Central memory CD4-positive, alpha-beta T cell (primary cell): ENCODE measurements around the gene C20orf96.
"Not testable (repeated sequence)": the region's sequence is repeated elsewhere in the genome, so short reads cannot be mapped to it uniquely, and the experiment has no call there.

Experiments used
- DNase-seq: peaks from one replicate; pipeline ENCODE4 v3.0.0; 2022

The C20orf96 gene

GRCh38 chr20:278607-279571 is 11.7 kb downstream of the C20orf96 start:
- no peak for DNase-seq

GRCh38 chr20:278181-278580 is 12.4 kb downstream of the C20orf96 start:
- DNase-seq, result no peak

GRCh38 chr20:277496-277781 is 13.1 kb downstream of the C20orf96 start:
- no peak for DNase-seq

GRCh38 chr20:276620-277495 is 13.7 kb downstream of the C20orf96 start:
- DNase-seq, result no peak

GRCh38 chr20:275791-276190 is 14.8 kb downstream of the C20orf96 start:
- no peak for DNase-seq

GRCh38 chr20:273884-274283 is 16.7 kb downstream of the C20orf96 start:
- DNase-seq, result no peak

GRCh38 chr20:272718-273117 is 17.8 kb downstream of the C20orf96 start:
- DNase-seq, result no peak

- no peak for DNase-seq
Observed at GRCh38 chr20:271528-271927, 19.0 kb downstream of the C20orf96 start.

- no peak for DNase-seq
Observed at GRCh38 chr20:271069-271468, 19.5 kb downstream of the C20orf96 start.

GRCh38 chr20:270517-270916 is 20.0 kb downstream of the C20orf96 start:
- DNase-seq, result no peak

GRCh38 chr20:266596-267562 is 23.7 kb downstream of the C20orf96 start:
- DNase-seq, result peak; percentile 77

- DNase-seq, result no peak
Observed at GRCh38 chr20:263701-264100, 26.8 kb downstream of the C20orf96 start.

- no peak for DNase-seq
Observed at GRCh38 chr20:259981-260380, 30.6 kb downstream of the C20orf96 start.

GRCh38 chr20:258963-259362 is 31.6 kb downstream of the C20orf96 start:
- no peak for DNase-seq

- no peak for DNase-seq
Observed at GRCh38 chr20:258269-258858, 32.2 kb downstream of the C20orf96 start.

- no peak for DNase-seq
Observed at GRCh38 chr20:257419-257818, 33.1 kb downstream of the C20orf96 start, which contains the start of gene DEFB132. Gene DEFB132 (plus strand): TSS chr20:257724. CDS start chr20:257779, 55 bp downstream.

- DNase-seq, result not testable (repeated sequence)
Observed at GRCh38 chr20:253447-253846, 37.1 kb downstream of the C20orf96 start.

- no peak for DNase-seq
Observed at GRCh38 chr20:252801-253200, 37.7 kb downstream of the C20orf96 start.

GRCh38 chr20:251354-251753 is 39.2 kb downstream of the C20orf96 start:
- DNase-seq, result no peak

- DNase-seq, result no peak
Observed at GRCh38 chr20:242905-243304, 47.6 kb downstream of the C20orf96 start.

GRCh38 chr20:237929-238328 is 52.6 kb downstream of the C20orf96 start:
- no peak for DNase-seq

- no peak for DNase-seq
Observed at GRCh38 chr20:237489-237888, 53.1 kb downstream of the C20orf96 start.
